Tibial artery (tissue), 4 donors: ENCODE measurements around the gene CD58.

Experiments
- DNase-seq, 2 donors: peaks; one replicate each; pipeline ENCODE4 v3.0.0-alpha.2; 2019
- H3K27ac ChIP-seq, 2 donors: fragments of 200-600 bp; sonication (generic) in 1 of 2; 1 replicate in 1 of 2; 2 replicates in 1 of 2; pipeline ENCODE4 v1.5.1; 2018 to 2019; ENCODE audit warnings: mild to moderate bottlenecking in 1 of 2
- H3K27me3 ChIP-seq, 2 donors: fragments of 200-600 bp; sonication (generic) in 1 of 2; one replicate each; pipeline versions ENCODE4 v1.5.1 to v1.6.0; 2016 to 2019
- H3K36me3 ChIP-seq, 3 donors: fragments of 200-600 bp; sonication (generic) in 2 of 3; one replicate each; pipeline ENCODE4 v1.5.1; 2016 to 2019; ENCODE audit warnings: mild to moderate bottlenecking in 2 of 3
- H3K4me1 ChIP-seq, 4 donors: fragments of 200-600 bp; sonication (generic) in 2 of 4; 1 replicate in 3 of 4; 2 replicates in 1 of 4; pipeline ENCODE4 v1.5.1; 2016 to 2019
- H3K4me3 ChIP-seq, 2 donors: fragments of 200-600 bp; sonication (generic) in 1 of 2; 1 replicate in 1 of 2; 2 replicates in 1 of 2; pipeline ENCODE4 v1.5.1; 2018 to 2019; ENCODE audit warnings: mild to moderate bottlenecking in 2 of 2
- H3K9me3 ChIP-seq, 3 donors: fragments of 200-600 bp; sonication (generic) in 1 of 3; one replicate each; pipeline ENCODE4 v1.5.1; 2016 to 2019
- CTCF ChIP-seq, 2 experiments: fragments of 200-600 bp in 1 of 2; fragments of 450-650 bp in 1 of 2; IDR thresholded peaks; one replicate each; pipeline ENCODE4 v1.5.1; 2017 to 2019; ENCODE audit warnings: antibody characterized with exemption in 2 of 2, mild to moderate bottlenecking in 1 of 2, moderate library complexity in 1 of 2
- intact Hi-C: fragments of 100-400 bp; cut with DNase I; formaldehyde crosslinking; loops from one replicate; pipeline ENCODE4 v1.15.0; 2023; ENCODE audit warnings: low total_unique reads

CD58 gene

GRCh38 chr1:116498789-116499628, 71.8 kb downstream of the CD58 start:
- Histone ChIP-seq H3K9me3 (no peaks in the 10 kb centered on the region), H3K27ac (no peak overlapping the region), H3K4me3 (no peak overlapping the region), H3K36me3 (no peaks in the 10 kb centered on the region), H3K4me1 (peaks cover 0 to 2% (median 0%) of the 10 kb centered on the region in 4 donors), H3K27me3 (no peaks in the 10 kb centered on the region)
- peak; percentile 62 to 76 for TF ChIP-seq CTCF (IDR thresholded peaks at IDR 0.05)
- no peak for DNase-seq
- intact Hi-C loops, result no loop called here

GRCh38 chr1:116497656-116498055, 73.2 kb downstream of the CD58 start:
- H3K4me1 ChIP-seq, result no peaks in the 10 kb centered on the region
- no peaks in the 10 kb centered on the region for H3K27me3 ChIP-seq
- intact Hi-C loops, result no loop called here
- no peak for TF ChIP-seq CTCF (IDR thresholded peaks at IDR 0.05)
- DNase-seq, result no peak
- no peaks in the 10 kb centered on the region for H3K36me3 ChIP-seq
- no peak overlapping the region for H3K4me3 ChIP-seq
- H3K9me3 ChIP-seq, result no peaks in the 10 kb centered on the region
- H3K27ac ChIP-seq, result no peak overlapping the region

- no peak for DNase-seq
- no peak for TF ChIP-seq CTCF (IDR thresholded peaks at IDR 0.05)
- Histone ChIP-seq H3K27ac (no peak overlapping the region), H3K27me3 (no peaks in the 10 kb centered on the region), H3K4me1 (no peaks in the 10 kb centered on the region), H3K9me3 (no peaks in the 10 kb centered on the region), H3K36me3 (no peaks in the 10 kb centered on the region), H3K4me3 (no peak overlapping the region)
- intact Hi-C loops, result no loop called here
These were observed 73.9 kb downstream of the CD58 start for GRCh38 chr1:116496898-116497297.

- Histone ChIP-seq H3K27me3 (no peaks in the 10 kb centered on the region), H3K4me3 (no peak overlapping the region), H3K4me1 (no peaks in the 10 kb centered on the region), H3K27ac (peak overlapping the region in 1 of 2 donors; percentile 33), H3K36me3 (no peaks in the 10 kb centered on the region), H3K9me3 (no peaks in the 10 kb centered on the region)
- intact Hi-C loops, result no loop called here
- peak in 1 of 2 donors; percentile 50 for DNase-seq
- no peak for TF ChIP-seq CTCF (IDR thresholded peaks at IDR 0.05)
These were observed 74.4 kb downstream of the CD58 start for GRCh38 chr1:116496380-116496779.

GRCh38 chr1:116495535-116495934, 75.3 kb downstream of the CD58 start:
- Histone ChIP-seq H3K9me3 (no peaks in the 10 kb centered on the region), H3K27ac (no peak overlapping the region), H3K27me3 (no peaks in the 10 kb centered on the region), H3K4me1 (no peaks in the 10 kb centered on the region), H3K4me3 (no peak overlapping the region), H3K36me3 (no peaks in the 10 kb centered on the region)
- TF ChIP-seq CTCF (IDR thresholded peaks at IDR 0.05), result no peak
- intact Hi-C loops, result no loop called here
- no peak for DNase-seq
